Stimulated activated naive CD4-positive, alpha-beta T cell treated with Interleukin-2 at 50 U/mL for 16 hours (primary cell): Measurements from ENCODE around the gene PYGB.

Experiments
- DNase-seq: peaks from one replicate; lab custom pipeline; 2025; lab: John Stamatoyannopoulos, UW

The PYGB gene

GRCh38 chr20:25283221-25283951 lies 35.5 kb downstream of the PYGB start:
- no peak for DNase-seq

GRCh38 chr20:25284131-25284601 lies 36.3 kb downstream of the PYGB start:
- no peak for DNase-seq

GRCh38 chr20:25285091-25285647 lies 37.3 kb downstream of the PYGB start:
- no peak for DNase-seq

- no peak for DNase-seq
Observed at GRCh38 chr20:25285856-25286798, 38.2 kb downstream of the PYGB start.

GRCh38 chr20:25286917-25287316 lies 39.0 kb downstream of the PYGB start:
- no peak for DNase-seq

- no peak for DNase-seq
Observed at GRCh38 chr20:25287631-25288290, 39.9 kb downstream of the PYGB start.

- no peak for DNase-seq
Observed at GRCh38 chr20:25288291-25289181, 40.7 kb downstream of the PYGB start.

- DNase-seq: no peak
Observed at GRCh38 chr20:25289886-25290597, 42.2 kb downstream of the PYGB start.

GRCh38 chr20:25290646-25291431 lies 43.0 kb downstream of the PYGB start:
- DNase-seq: no peak

- no peak for DNase-seq
Observed at GRCh38 chr20:25291432-25292133, 43.7 kb downstream of the PYGB start.

GRCh38 chr20:25292176-25292891 lies 44.4 kb downstream of the PYGB start:
- DNase-seq: no peak

- no peak for DNase-seq
Observed at GRCh38 chr20:25293507-25293906, 45.6 kb downstream of the PYGB start.

GRCh38 chr20:25293910-25294458 lies 46.1 kb downstream of the PYGB start:
- DNase-seq: no peak

GRCh38 chr20:25294459-25295385 lies 46.8 kb downstream of the PYGB start:
- DNase-seq: peak; percentile 33

GRCh38 chr20:25295386-25296093 lies 47.7 kb downstream of the PYGB start:
- DNase-seq: no peak
